Endodermal cell (in vitro differentiated cells): ENCODE measurements around the gene MBD6. TPM values are rescaled to one million over a fixed set of nuclear protein-coding genes. Genes with fewer than 3 reads are reported as not detected.
A peak's percentile ranks its signal among the peaks of the same experiment; 100 is the strongest.

Source experiments
- DNase-seq: peaks from one replicate; pipeline ENCODE4 v3.0.0-alpha.2; 2017
- H3K27ac ChIP-seq: 2 replicates; pipeline ENCODE4 v1.5.1; 2013; ENCODE audit warnings: mild to moderate bottlenecking, low read depth, low read length, moderate library complexity
- H3K27me3 ChIP-seq: 2 replicates; pipeline ENCODE4 v1.6.1; 2013; ENCODE audit warnings: mild to moderate bottlenecking, low read length, moderate library complexity; ENCODE audit not compliant: insufficient read depth, control insufficient read depth, poor library complexity, severe bottlenecking
- H3K36me3 ChIP-seq: 2 replicates; pipeline ENCODE4 v1.7.0; 2013; ENCODE audit warnings: mild to moderate bottlenecking, low read length, moderate library complexity; ENCODE audit not compliant: control insufficient read depth, insufficient read depth
- H3K4me1 ChIP-seq: one replicate; pipeline ENCODE4 v1.7.0; 2013; ENCODE audit warnings: low read length; ENCODE audit not compliant: control insufficient read depth, insufficient read depth
- H3K4me3 ChIP-seq: 2 replicates; pipeline ENCODE4 v1.5.1; 2013; ENCODE audit warnings: mild to moderate bottlenecking, low read length, moderate library complexity
- H3K9ac ChIP-seq: 2 replicates; pipeline ENCODE4 v1.6.1; 2013; ENCODE audit warnings: mild to moderate bottlenecking, low read length, moderate library complexity; ENCODE audit not compliant: poor library complexity, severe bottlenecking; ENCODE audit errors: extremely low read depth
- H3K9me3 ChIP-seq: 2 replicates; pipeline ENCODE4 v1.6.1; 2013; ENCODE audit warnings: mild to moderate bottlenecking, low read length, moderate library complexity; ENCODE audit not compliant: control insufficient read depth
- H3K27ac Mint-ChIP-seq: 2 replicates; pipeline ENCODE4 v1.8.0; 2020; ENCODE audit warnings: mixed read lengths
- H3K27me3 Mint-ChIP-seq: 2 replicates; pipeline ENCODE4 v1.8.0; 2021; ENCODE audit warnings: mild to moderate bottlenecking, mixed read lengths; ENCODE audit not compliant: insufficient read depth
- H3K36me3 Mint-ChIP-seq: 2 replicates; pipeline ENCODE4 v1.8.0; 2020; ENCODE audit warnings: low read depth, mixed read lengths
- H3K4me1 Mint-ChIP-seq: 2 replicates; pipeline ENCODE4 v1.8.0; 2020; ENCODE audit warnings: mixed read lengths
- H3K4me3 Mint-ChIP-seq: 2 replicates; pipeline ENCODE4 v1.8.0; 2020; ENCODE audit warnings: mild to moderate bottlenecking, moderate library complexity, mixed read lengths
- H3K9me3 Mint-ChIP-seq: 2 replicates; pipeline ENCODE4 v1.8.0; 2020; ENCODE audit warnings: mild to moderate bottlenecking, mixed read lengths
- CTCF ChIP-seq: fragments of 200-600 bp; sonication (generic); conservative IDR thresholded peaks from 2 replicates; pipeline ENCODE4 v1.5.0; 2021; ENCODE audit warnings: antibody characterized with exemption, mild to moderate bottlenecking
- WGBS, 2 experiments: methylation state at CpG; one replicate each; pipeline versions ENCODE4 v1.1.5 to v1.1.7; 2013; ENCODE audit warnings: missing lambda C conversion rate in 2 of 2, mixed read lengths in 1 of 2; ENCODE audit not compliant: insufficient coverage in 1 of 2, insufficient read length in 1 of 2; 5-methylcytosine and 5-hydroxymethylcytosine counted together
- total RNA-seq, 2 donors: library from RNA; stranded (reverse); fragmentation: NEBNext Ultra II Directional in 1 of 2; extraction: Animal tissue kit (Norgen Biotek cat#: 25700) in 1 of 2; gene quantifications; 2 replicates in 1 of 2; 3 replicates in 1 of 2; pipeline ENCODE4 v1.2.1, GENCODE V29; 2021

MBD6 gene
- total RNA-seq, 2 donors from 2014 or later: 49.2 to 88.2 TPM

- no peak for DNase-seq
- Histone ChIP-seq H3K4me1 (no peaks in the 10 kb centered on the region), H3K4me3 (no peak overlapping the region), H3K9me3 (no peaks in the 10 kb centered on the region), H3K9ac (no peak overlapping the region), H3K27ac (no peak overlapping the region), H3K27me3 (peaks cover 60% of the 10 kb centered on the region), H3K36me3 (no peaks in the 10 kb centered on the region)
- WGBS, 2 experiments: 93% methylated on average over 5 of the region's 5 CpGs; no CpG with 5 or more reads in 1 of the 2 experiments
- H3K4me1 Mint-ChIP-seq: peaks cover 24% of the 10 kb centered on the region
- H3K9me3 Mint-ChIP-seq: no peaks in the 10 kb centered on the region
- H3K27ac Mint-ChIP-seq: no peak overlapping the region
- no peak overlapping the region for H3K4me3 Mint-ChIP-seq
- no peak for TF ChIP-seq CTCF
- H3K36me3 Mint-ChIP-seq: no peaks in the 10 kb centered on the region
- peaks cover 64% of the 10 kb centered on the region for H3K27me3 Mint-ChIP-seq
Observed at GRCh38 chr12:57473886-57474285, 48.7 kb upstream of the MBD6 start.

GRCh38 chr12:57474430-57474829 lies 48.2 kb upstream of the MBD6 start:
- H3K9me3 Mint-ChIP-seq: no peaks in the 10 kb centered on the region
- 96 to 98% methylated on average over 6 to 8 of the region's 8 CpGs for WGBS, 2 experiments
- H3K9ac ChIP-seq: no peak overlapping the region
- H3K27ac ChIP-seq: no peak overlapping the region
- DNase-seq: no peak
- no peaks in the 10 kb centered on the region for H3K36me3 Mint-ChIP-seq
- H3K27me3 ChIP-seq: peaks cover 60% of the 10 kb centered on the region
- no peaks in the 10 kb centered on the region for H3K9me3 ChIP-seq
- H3K4me1 Mint-ChIP-seq: peaks cover 24% of the 10 kb centered on the region
- peaks cover 66% of the 10 kb centered on the region for H3K27me3 Mint-ChIP-seq
- no peak for TF ChIP-seq CTCF
- H3K4me1 ChIP-seq: no peaks in the 10 kb centered on the region
- no peak overlapping the region for H3K4me3 ChIP-seq
- no peaks in the 10 kb centered on the region for H3K36me3 ChIP-seq
- no peak overlapping the region for H3K27ac Mint-ChIP-seq
- H3K4me3 Mint-ChIP-seq: no peak overlapping the region

- peak overlapping the region; percentile 69 for H3K4me3 ChIP-seq
- Mint-ChIP-seq H3K4me1 (peaks cover 24% of the 10 kb centered on the region), H3K4me3 (peak overlapping the region; percentile 51), H3K9me3 (no peaks in the 10 kb centered on the region), H3K27me3 (peaks cover 71% of the 10 kb centered on the region), H3K36me3 (no peaks in the 10 kb centered on the region), H3K27ac (no peak overlapping the region)
- no peak for DNase-seq
- TF ChIP-seq CTCF: no peak
- H3K27ac ChIP-seq: no peak overlapping the region
- H3K9me3 ChIP-seq: no peaks in the 10 kb centered on the region
- no peaks in the 10 kb centered on the region for H3K36me3 ChIP-seq
- 73 to 76% methylated on average over 7 of the region's 7 CpGs for WGBS, 2 experiments
- no peaks in the 10 kb centered on the region for H3K4me1 ChIP-seq
- peaks cover 60% of the 10 kb centered on the region for H3K27me3 ChIP-seq
- no peak overlapping the region for H3K9ac ChIP-seq
Observed at GRCh38 chr12:57474862-57475261, 47.8 kb upstream of the MBD6 start.
